Endothelial cell of umbilical vein (primary cell): ENCODE measurements around the gene DDIT4. TPM values are rescaled to one million over a fixed set of nuclear protein-coding genes. Genes with fewer than 3 reads are reported as not detected.

Experiments used
- BruUV-seq: library from RNA; stranded (reverse); fragments of 400-500 nt; replicated peaks from 2 replicates; lab custom pipeline; 2021; lab: Mats Ljungman, UMichigan
- CTCF ChIA-PET: fragments of 300-600, 350-600 bp; sonication (Branson Sonifier 250); formaldehyde crosslinking; loops from one replicate; lab custom pipeline; 2021; ENCODE audit warnings: antibody characterized with exemption, inconsistent platforms; lab: Charles Lee
- POLR2A ChIA-PET: fragments of 300-600, 350-600 bp; sonication (Branson Sonifier 250); formaldehyde crosslinking; loops from one replicate; lab custom pipeline; 2021; ENCODE audit warnings: antibody characterized with exemption, inconsistent platforms; lab: Charles Lee
- DNase-seq: peaks from one replicate; pipeline ENCODE4 v3.0.0-alpha.2; 2011; ENCODE audit warnings: low read depth, low spot score
- FAIRE-seq: peaks from 2 replicates; lab custom pipeline; 2011; peaks lifted over from hg19 to GRCh38; lab: Jason Lieb, UNC
- H2AFZ ChIP-seq: 2 replicates; pipeline ENCODE4 v1.6.0; 2012; ENCODE audit warnings: low read depth, low read length, control low read depth, inconsistent platforms
- H3K27ac ChIP-seq: 2 replicates; pipeline ENCODE4 v1.5.1; 2011; ENCODE audit warnings: low read depth, mild to moderate bottlenecking, control low read depth, low read length, moderate library complexity; ENCODE audit not compliant: insufficient read depth
- H3K27me3 ChIP-seq, 2 experiments: 2 replicates each; pipeline versions ENCODE4 v1.6.0 to v1.6.1; 2011; ENCODE audit warnings: low read length in 2 of 2, mixed read lengths in 1 of 2; ENCODE audit not compliant: control insufficient read depth in 2 of 2, insufficient read depth in 2 of 2
- H3K36me3 ChIP-seq, 2 experiments: 2 replicates in 1 of 2; 3 replicates in 1 of 2; pipeline ENCODE4 v1.5.1; 2011; ENCODE audit warnings: low read length in 2 of 2, mild to moderate bottlenecking in 1 of 2, moderate library complexity in 1 of 2; ENCODE audit not compliant: control insufficient read depth in 2 of 2, insufficient read depth in 2 of 2; ENCODE audit errors: extremely low read depth in 1 of 2
- H3K4me1 ChIP-seq: 3 replicates; pipeline ENCODE4 v1.5.1; 2011; ENCODE audit warnings: mild to moderate bottlenecking, low read length; ENCODE audit not compliant: control insufficient read depth, insufficient read depth; ENCODE audit errors: extremely low read depth
- H3K4me2 ChIP-seq: 2 replicates; pipeline ENCODE4 v1.6.1; 2011; ENCODE audit warnings: low read length, control low read depth, mixed read lengths; ENCODE audit not compliant: insufficient read depth
- H3K4me3 ChIP-seq, 3 experiments: fragments of 200-600 bp in 1 of 3; sonication (generic), shearing (Covaris generic) in 1 of 3; replicated peaks in 1 of 3; 2 replicates each; pipeline ENCODE4 v1.5.1; 2011 to 2016; ENCODE audit warnings: control low read depth in 3 of 3, low read length in 3 of 3, mild to moderate bottlenecking in 2 of 3, inconsistent platforms in 1 of 3, low read depth in 1 of 3, moderate library complexity in 1 of 3; ENCODE audit not compliant: insufficient read depth in 1 of 3
- H3K79me2 ChIP-seq: 2 replicates; pipeline ENCODE4 v1.6.0; 2012; ENCODE audit warnings: low read length, inconsistent platforms; ENCODE audit not compliant: control insufficient read depth, insufficient read depth
- H3K9ac ChIP-seq: replicated peaks from 2 replicates; pipeline ENCODE3; 2011; ENCODE audit warnings: low read length, control low read depth; ENCODE audit not compliant: insufficient read depth; ENCODE audit errors: extremely low read depth
- H3K9me1 ChIP-seq: replicated peaks from 3 replicates; pipeline ENCODE4 v1.6.0; 2011; ENCODE audit warnings: mild to moderate bottlenecking, low read length; ENCODE audit not compliant: control insufficient read depth, insufficient read depth; ENCODE audit errors: extremely low read depth
- H3K9me3 ChIP-seq: replicated peaks from 2 replicates; pipeline ENCODE4 v1.5.1; 2012; ENCODE audit warnings: low read length, inconsistent platforms; ENCODE audit not compliant: control insufficient read depth, insufficient read depth
- H4K20me1 ChIP-seq: replicated peaks from 2 replicates; pipeline ENCODE3; 2011; ENCODE audit warnings: mild to moderate bottlenecking, low read length; ENCODE audit not compliant: control insufficient read depth, insufficient read depth; ENCODE audit errors: extremely low read depth
- CTCF ChIP-seq, 2 donors: IDR thresholded peaks; 1 replicate in 1 of 2; 2 replicates in 1 of 2; pipeline ENCODE4 v1.5.1; 2011; ENCODE audit warnings: low read length in 2 of 2, mild to moderate bottlenecking in 2 of 2, moderate library complexity in 2 of 2, control low read depth in 1 of 2, inconsistent platforms in 1 of 2, low read depth in 1 of 2; ENCODE audit not compliant: insufficient read depth in 1 of 2; ENCODE audit errors: extremely low read depth in 1 of 2
- EZH2 ChIP-seq: IDR thresholded peaks from 2 replicates; pipeline ENCODE4 v1.6.1; 2012; ENCODE audit warnings: borderline replicate concordance, low read depth, mild to moderate bottlenecking, moderate library complexity, low read length, inconsistent platforms; ENCODE audit not compliant: severe bottlenecking
- GATA2 ChIP-seq: IDR thresholded peaks from 2 replicates; pipeline ENCODE4 v1.7.0; 2011; ENCODE audit warnings: low read depth, mild to moderate bottlenecking, moderate library complexity, mixed read lengths, low read length; ENCODE audit not compliant: insufficient read length, insufficient read depth
- JUN ChIP-seq: IDR thresholded peaks from 2 replicates; pipeline ENCODE4 v1.6.1; 2011; ENCODE audit warnings: borderline replicate concordance, low read depth; ENCODE audit not compliant: insufficient read length, insufficient read depth
- MAX ChIP-seq: IDR thresholded peaks from 2 replicates; pipeline ENCODE4 v1.6.1; 2011; ENCODE audit not compliant: insufficient read depth, insufficient read length
- MYC ChIP-seq: IDR thresholded peaks from one replicate; pipeline ENCODE4 v1.6.1; 2011; ENCODE audit warnings: mild to moderate bottlenecking, low read depth, low read length
- POLR2A ChIP-seq: IDR thresholded peaks from 2 replicates; pipeline ENCODE4 v1.6.1; 2012; ENCODE audit warnings: low read depth, mild to moderate bottlenecking, control low read depth, low read length
- POLR2AphosphoS5 ChIP-seq: IDR thresholded peaks from 2 replicates; pipeline ENCODE4 v1.6.1; 2012; ENCODE audit warnings: low read depth, mild to moderate bottlenecking, control low read depth, low read length, moderate library complexity; ENCODE audit not compliant: insufficient read depth
- dilution Hi-C: fragments of 300-500 bp; cut with MboI; formaldehyde crosslinking; loops from one replicate; pipeline ENCODE4 v1.15.0; 2019; ENCODE audit warnings: low sequenced_read_pairs; ENCODE audit not compliant: extremely low pct_ligation_motif_present
- intact Hi-C: fragments of 100-400 bp; cut with micrococcal nuclease; formaldehyde crosslinking; loops from one replicate; pipeline ENCODE4 v1.10.0; 2022
- polyA plus RNA-seq, 4 experiments: library from polyadenylated mRNA; depleted of rRNA in 3 of 4; stranded (reverse) in 3 of 4; unstranded in 1 of 4; fragments of >200 nt; gene quantifications; 2 replicates each; pipeline versions ENCODE4 v1.2.1 to v1.2.3, GENCODE V29; 2011 to 2012; ENCODE audit warnings: missing spikeins in 1 of 4
- total RNA-seq: library from RNA; stranded (reverse); gene quantifications from 2 replicates; pipeline ENCODE4 v1.2.3, GENCODE V29; 2021

The DDIT4 gene
- total and polyA plus RNA-seq, 2 donors (not counting 3 experiments of a cell fraction or from before 2014, with no cell fraction given) = 60.4 to 65.3 TPM

- FAIRE-seq (no peak), DNase-seq (no peak)
- Histone ChIP-seq H3K4me2 (no peak overlapping the region), H3K27ac (no peak overlapping the region), H3K4me1 (no peaks in the 10 kb centered on the region), H3K9me1 (no peaks in the 10 kb centered on the region), H3K9ac (no peak overlapping the region), H3K4me3 (no peak overlapping the region), H3K79me2 (no peaks in the 10 kb centered on the region), H4K20me1 (no peaks in the 10 kb centered on the region), H3K36me3 (peaks cover 0 to 5% of the 10 kb centered on the region in 2 experiments), H3K27me3 (no peaks in the 10 kb centered on the region), H3K9me3 (no peaks in the 10 kb centered on the region), H2AFZ (no peak overlapping the region)
- intact Hi-C loops = no loop called here
- ChIA-PET POLR2A (no interaction called here), CTCF (interaction anchor here (1.4 kb wide), 1 partner anchor 107 kb away, joined by 3 read pairs; no protein-coding TSS in a partner anchor)
- BruUV-seq = no TSS peak
- dilution Hi-C loops = no loop called here
- TF ChIP-seq CTCF (IDR thresholded peaks at IDR 0.05; ENCODE audit: extremely low read depth in 1 of 2, insufficient read depth in 1 of 2, low read depth in 1 of 2, low read length in 2 of 2) (no peak), POLR2AphosphoS5 (no peak), EZH2 (no peak), MYC (no peak), GATA2 (no peak), MAX (no peak), POLR2A (no peak), JUN (no peak)
Measured at GRCh38 chr10:72233621-72234020, 40.1 kb upstream of the DDIT4 start.
